IMR-90 (cell line): ENCODE data around the gene ZDHHC16. TPM values are rescaled to one million over a fixed set of nuclear protein-coding genes. Genes with fewer than 3 reads are reported as not detected.

Experiments
- ATAC-seq: fragments of 200-7000 bp; cut with Tn5 transposase; 2 replicates; pipeline ENCODE4 v1.9.1; 2020; ENCODE audit warnings: low read depth, mild to moderate bottlenecking, moderate library complexity
- BruUV-seq: library from RNA; stranded (reverse); fragments of 400-500 nt; replicated peaks from 2 replicates; lab custom pipeline; 2021; lab: Mats Ljungman, UMichigan
- CTCF ChIA-PET: fragments of 300-600 bp; formaldehyde crosslinking; extraction: SDS; loops from one replicate; lab custom pipeline; 2021; ENCODE audit warnings: antibody characterized with exemption; lab: Yijun Ruan, JAX
- POLR2A ChIA-PET: fragments of 300-600 bp; sonication (Branson Sonifier 250); formaldehyde crosslinking; loops from one replicate; lab custom pipeline; 2022; ENCODE audit warnings: antibody characterized with exemption; ENCODE audit not compliant: unreplicated experiment; lab: Charles Lee
- DNase-seq: peaks from one replicate; pipeline ENCODE4 v3.0.0; 2013
- H2AFZ ChIP-seq: replicated peaks from 2 replicates; pipeline ENCODE3; 2013; ENCODE audit warnings: low read length, mild to moderate bottlenecking; ENCODE audit not compliant: poor library complexity
- H2AK5ac ChIP-seq: 2 replicates; pipeline ENCODE4 v1.6.1; 2013; ENCODE audit warnings: low read depth, low read length, inconsistent platforms
- H2AK9ac ChIP-seq: replicated peaks from 2 replicates; pipeline ENCODE3; 2013; ENCODE audit warnings: mild to moderate bottlenecking, low read depth, low read length, moderate library complexity; ENCODE audit not compliant: poor library complexity
- H2BK120ac ChIP-seq: 2 replicates; pipeline ENCODE4 v1.6.1; 2013; ENCODE audit warnings: low read depth, low read length, inconsistent platforms
- H2BK15ac ChIP-seq: 3 replicates; pipeline ENCODE4 v1.6.1; 2013; ENCODE audit warnings: low read depth, low read length, inconsistent platforms
- H2BK20ac ChIP-seq: 2 replicates; pipeline ENCODE4 v1.6.1; 2013; ENCODE audit warnings: low read depth, mild to moderate bottlenecking, inconsistent platforms, low read length, moderate library complexity
- H2BK5ac ChIP-seq: 2 replicates; pipeline ENCODE4 v1.6.1; 2013; ENCODE audit warnings: mild to moderate bottlenecking, low read depth, low read length, inconsistent platforms; ENCODE audit not compliant: poor library complexity, severe bottlenecking
- H3K14ac ChIP-seq: replicated peaks from 2 replicates; pipeline ENCODE4 v1.6.1; 2013; ENCODE audit warnings: low read depth, low read length, inconsistent platforms
- H3K18ac ChIP-seq: 2 replicates; pipeline ENCODE4 v1.6.1; 2013; ENCODE audit warnings: low read depth, low read length, control low read depth
- H3K23ac ChIP-seq: 2 replicates; pipeline ENCODE4 v1.6.1; 2013; ENCODE audit warnings: low read depth, low read length, inconsistent platforms
- H3K27ac ChIP-seq: 2 replicates; pipeline ENCODE4 v1.5.1; 2013; ENCODE audit warnings: mild to moderate bottlenecking, control low read depth, low read length; ENCODE audit not compliant: insufficient read depth
- H3K27me3 ChIP-seq: 2 replicates; pipeline ENCODE4 v1.6.1; 2013; ENCODE audit warnings: low read length; ENCODE audit not compliant: control insufficient read depth, insufficient read depth
- H3K36me3 ChIP-seq: 2 replicates; pipeline ENCODE4 v1.6.1; 2013; ENCODE audit warnings: low read length, mixed read lengths; ENCODE audit not compliant: control insufficient read depth, insufficient read depth
- H3K4ac ChIP-seq: 2 replicates; pipeline ENCODE4 v1.6.1; 2013; ENCODE audit warnings: low read depth, low read length, inconsistent platforms
- H3K4me1 ChIP-seq: 2 replicates; pipeline ENCODE4 v1.6.1; 2013; ENCODE audit warnings: low read length, mixed read lengths; ENCODE audit not compliant: control insufficient read depth, insufficient read depth
- H3K4me2 ChIP-seq: 2 replicates; pipeline ENCODE4 v1.6.1; 2013; ENCODE audit warnings: low read depth, mild to moderate bottlenecking, control low read depth, low read length, moderate library complexity
- H3K4me3 ChIP-seq: 2 replicates; pipeline ENCODE4 v1.5.1; 2013; ENCODE audit warnings: low read depth, mild to moderate bottlenecking, control low read depth, low read length, moderate library complexity; ENCODE audit not compliant: insufficient read depth
- H3K56ac ChIP-seq: 2 replicates; pipeline ENCODE4 v1.6.1; 2013; ENCODE audit warnings: low read length, inconsistent platforms; ENCODE audit not compliant: insufficient read depth; ENCODE audit errors: extremely low read depth
- H3K79me1 ChIP-seq, 2 experiments: 2 replicates each; pipeline ENCODE4 v1.6.1; 2013; ENCODE audit warnings: low read length in 2 of 2, inconsistent platforms in 1 of 2, low read depth in 1 of 2
- H3K9ac ChIP-seq: 2 replicates; pipeline ENCODE4 v1.6.1; 2013; ENCODE audit warnings: low read depth, low read length, control low read depth
- H3K9me1 ChIP-seq: 2 replicates; pipeline ENCODE4 v1.6.1; 2013; ENCODE audit warnings: low read length, inconsistent platforms; ENCODE audit not compliant: insufficient read depth
- H3K9me3 ChIP-seq: 2 replicates; pipeline ENCODE4 v1.6.1; 2013; ENCODE audit warnings: low read length; ENCODE audit not compliant: control insufficient read depth, insufficient read depth
- H4K20me1 ChIP-seq: 2 replicates; pipeline ENCODE4 v1.6.1; 2013; ENCODE audit warnings: low read length, inconsistent platforms; ENCODE audit not compliant: insufficient read depth
- H4K5ac ChIP-seq: 2 replicates; pipeline ENCODE4 v1.6.1; 2013; ENCODE audit warnings: mild to moderate bottlenecking, low read depth, low read length, control low read depth
- H4K8ac ChIP-seq, 2 experiments: 2 replicates each; pipeline ENCODE4 v1.6.1; 2013; ENCODE audit warnings: low read depth in 2 of 2, low read length in 2 of 2, control low read depth in 1 of 2, inconsistent platforms in 1 of 2
- H4K91ac ChIP-seq: 2 replicates; pipeline ENCODE4 v1.6.1; 2013; ENCODE audit warnings: low read depth, low read length, inconsistent platforms; ENCODE audit not compliant: insufficient read depth
- BHLHE40 ChIP-seq: fragments of 150-350 bp; IDR thresholded peaks from 2 replicates; pipeline ENCODE4 v1.6.1; 2016; ENCODE audit warnings: mild to moderate bottlenecking, low read depth, low read length
- CEBPB ChIP-seq: IDR thresholded peaks from 2 replicates; pipeline ENCODE4 v1.6.1; 2012; ENCODE audit warnings: low read depth, low read length, improper control_type of control experiment
- CHD1 ChIP-seq: IDR thresholded peaks from 2 replicates; pipeline ENCODE4 v1.6.1; 2012; ENCODE audit warnings: low read depth, low read length, improper control_type of control experiment
- ELK1 ChIP-seq: fragments of 150-350 bp; IDR thresholded peaks from 2 replicates; pipeline ENCODE4 v1.6.1; 2016; ENCODE audit warnings: low read depth, mild to moderate bottlenecking, low read length, moderate library complexity, borderline replicate concordance
- FOS ChIP-seq: fragments of 150-350 bp; IDR thresholded peaks from 2 replicates; pipeline ENCODE4 v1.6.1; 2016; ENCODE audit warnings: low read depth, low read length
- MAFK ChIP-seq: IDR thresholded peaks from 2 replicates; pipeline ENCODE4 v1.6.1; 2012; ENCODE audit warnings: low read depth, low read length, improper control_type of control experiment
- MAZ ChIP-seq: IDR thresholded peaks from 2 replicates; pipeline ENCODE4 v1.6.1; 2012; ENCODE audit warnings: low read depth, mild to moderate bottlenecking, low read length, improper control_type of control experiment, moderate library complexity, borderline replicate concordance
- MXI1 ChIP-seq: IDR thresholded peaks from 2 replicates; pipeline ENCODE4 v1.6.1; 2012; ENCODE audit warnings: low read depth, mild to moderate bottlenecking, low read length, moderate library complexity, borderline replicate concordance
- NFE2L2 ChIP-seq: fragments of 150-350 bp; IDR thresholded peaks from 2 replicates; pipeline ENCODE4 v1.6.1; 2016; ENCODE audit warnings: low read depth, mild to moderate bottlenecking, low read length
- POLR2A ChIP-seq: IDR thresholded peaks from 2 replicates; pipeline ENCODE4 v1.6.1; 2012; ENCODE audit warnings: mild to moderate bottlenecking, low read depth, low read length
- RAD21 ChIP-seq: IDR thresholded peaks from 2 replicates; pipeline ENCODE4 v1.6.1; 2012; ENCODE audit warnings: low read length, improper control_type of control experiment
- RCOR1 ChIP-seq: IDR thresholded peaks from 2 replicates; pipeline ENCODE4 v1.6.1; 2012; ENCODE audit warnings: mild to moderate bottlenecking, low read length, improper control_type of control experiment; ENCODE audit not compliant: insufficient replicate concordance
- RFX5 ChIP-seq: IDR thresholded peaks from 2 replicates; pipeline ENCODE4 v1.8.0; 2012; ENCODE audit warnings: low read depth, mild to moderate bottlenecking, low read length, moderate library complexity
- SMC3 ChIP-seq: fragments of 150-350 bp; IDR thresholded peaks from 2 replicates; pipeline ENCODE4 v1.6.1; 2016; ENCODE audit warnings: low read depth, mild to moderate bottlenecking, antibody characterized with exemption, low read length, moderate library complexity
- WGBS, 2 experiments: methylation state at CpG; one replicate each; pipeline versions ENCODE4 v1.1.5 to v1.1.7; 2013; ENCODE audit warnings: missing lambda C conversion rate in 2 of 2; ENCODE audit not compliant: insufficient read length in 1 of 2; ENCODE audit errors: extremely low coverage in 2 of 2; 5-methylcytosine and 5-hydroxymethylcytosine counted together
- dilution Hi-C: fragments of 300-500 bp; cut with HindIII; formaldehyde crosslinking; loops from one replicate; pipeline ENCODE4 v1.14.3; 2018; ENCODE audit warnings: low sequenced_read_pairs; ENCODE audit not compliant: unreplicated experiment
- in situ Hi-C: fragments of 300-500 bp; cut with MboI; formaldehyde crosslinking; loops from 3 replicates; pipeline ENCODE4 v1.14.3; 2019; ENCODE audit warnings: low sequenced_read_pairs, inconsistent platforms, mixed read lengths
- intact Hi-C: fragments of 100-400 bp; cut with micrococcal nuclease; formaldehyde crosslinking; loops from 2 replicates; pipeline ENCODE4 v1.10.0; 2022
- polyA plus RNA-seq, 3 experiments: library from polyadenylated mRNA; depleted of rRNA; stranded (reverse); fragments of >200 nt; gene quantifications; 2 replicates each; pipeline ENCODE4 v1.2.3, GENCODE V29; 2012; ENCODE audit warnings: low replicate concordance in 1 of 3
- total RNA-seq: library from RNA; depleted of rRNA; stranded (reverse); fragments of >200 nt; gene quantifications from 2 replicates; pipeline ENCODE4 v1.2.3, GENCODE V29; 2012
- TF ChIP-seq, protein P1 (sequence below): fragments of 150-350 bp; IDR thresholded peaks from 2 replicates; pipeline ENCODE4 v1.6.1; 2017; ENCODE audit warnings: mild to moderate bottlenecking, antibody characterized with exemption, low read length, low read depth
- TF ChIP-seq, protein P2 (sequence below): conservative IDR thresholded peaks from 2 replicates; pipeline ENCODE4 v1.5.1; 2012; ENCODE audit warnings: mild to moderate bottlenecking, low read depth, low read length, improper control_type of control experiment

Gene ZDHHC16
- total and polyA plus RNA-seq, 2 of the 4 experiments (the other 2 are of a cell fraction), result 54.7 to 64.0 TPM

- no peaks in the 10 kb centered on the region for H3K9me1 ChIP-seq
- peaks cover 11% of the 10 kb centered on the region for H4K20me1 ChIP-seq
- H2BK15ac ChIP-seq, result no peak overlapping the region
- H4K5ac ChIP-seq, result no peak overlapping the region
- peaks cover 13 to 39% of the 10 kb centered on the region in 2 experiments; a peak in 3 of 4 replicates for H3K79me1 ChIP-seq
- DNase-seq (no peak), ATAC-seq (no peak)
- no peak overlapping the region for H3K4me2 ChIP-seq
- H3K9ac ChIP-seq, result no peak overlapping the region
- H3K27me3 ChIP-seq, result no peaks in the 10 kb centered on the region
- dilution Hi-C loops, result no loop called here
- no peak overlapping the region for H2BK5ac ChIP-seq
- no peak overlapping the region for H2BK120ac ChIP-seq
- POLR2A ChIA-PET, result no interaction called here
- TF ChIP-seq RFX5 (no peak), BHLHE40 (no peak), MXI1 (no peak), MAFK (no peak), CEBPB (no peak), CHD1 (no peak), ELK1 (no peak), FOS (no peak), NFE2L2 (no peak), SMC3 (no peak), RCOR1 (no peak), MAZ (no peak), RAD21 (no peak), POLR2A (no peak)
- TF ChIP-seq, protein P1, sequence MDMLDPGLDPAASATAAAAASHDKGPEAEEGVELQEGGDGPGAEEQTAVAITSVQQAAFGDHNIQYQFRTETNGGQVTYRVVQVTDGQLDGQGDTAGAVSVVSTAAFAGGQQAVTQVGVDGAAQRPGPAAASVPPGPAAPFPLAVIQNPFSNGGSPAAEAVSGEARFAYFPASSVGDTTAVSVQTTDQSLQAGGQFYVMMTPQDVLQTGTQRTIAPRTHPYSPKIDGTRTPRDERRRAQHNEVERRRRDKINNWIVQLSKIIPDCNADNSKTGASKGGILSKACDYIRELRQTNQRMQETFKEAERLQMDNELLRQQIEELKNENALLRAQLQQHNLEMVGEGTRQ, result no peak
- TF ChIP-seq, protein P2, sequence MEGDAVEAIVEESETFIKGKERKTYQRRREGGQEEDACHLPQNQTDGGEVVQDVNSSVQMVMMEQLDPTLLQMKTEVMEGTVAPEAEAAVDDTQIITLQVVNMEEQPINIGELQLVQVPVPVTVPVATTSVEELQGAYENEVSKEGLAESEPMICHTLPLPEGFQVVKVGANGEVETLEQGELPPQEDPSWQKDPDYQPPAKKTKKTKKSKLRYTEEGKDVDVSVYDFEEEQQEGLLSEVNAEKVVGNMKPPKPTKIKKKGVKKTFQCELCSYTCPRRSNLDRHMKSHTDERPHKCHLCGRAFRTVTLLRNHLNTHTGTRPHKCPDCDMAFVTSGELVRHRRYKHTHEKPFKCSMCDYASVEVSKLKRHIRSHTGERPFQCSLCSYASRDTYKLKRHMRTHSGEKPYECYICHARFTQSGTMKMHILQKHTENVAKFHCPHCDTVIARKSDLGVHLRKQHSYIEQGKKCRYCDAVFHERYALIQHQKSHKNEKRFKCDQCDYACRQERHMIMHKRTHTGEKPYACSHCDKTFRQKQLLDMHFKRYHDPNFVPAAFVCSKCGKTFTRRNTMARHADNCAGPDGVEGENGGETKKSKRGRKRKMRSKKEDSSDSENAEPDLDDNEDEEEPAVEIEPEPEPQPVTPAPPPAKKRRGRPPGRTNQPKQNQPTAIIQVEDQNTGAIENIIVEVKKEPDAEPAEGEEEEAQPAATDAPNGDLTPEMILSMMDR, result no peak
- peaks cover 79% of the 10 kb centered on the region for H3K36me3 ChIP-seq
- no peak overlapping the region for H3K4me3 ChIP-seq
- H2BK20ac ChIP-seq, result no peak overlapping the region
- H4K8ac ChIP-seq, result no peak overlapping the region
- H4K91ac ChIP-seq, result no peak overlapping the region
- no peak overlapping the region for H3K14ac ChIP-seq
- H3K4ac ChIP-seq, result no peak overlapping the region
- H2AFZ ChIP-seq, result no peak overlapping the region
- intact Hi-C loops, result no loop called here
- no peak overlapping the region for H3K27ac ChIP-seq
- no peak overlapping the region for H3K56ac ChIP-seq
- no peaks in the 10 kb centered on the region for H3K9me3 ChIP-seq
- in situ Hi-C loops, result loop anchor here (5.0 kb wide), 1 partner anchor 92 kb away; no protein-coding TSS in a partner anchor
- no peak overlapping the region for H2AK5ac ChIP-seq
- H3K18ac ChIP-seq, result no peak overlapping the region
- H3K4me1 ChIP-seq, result peaks cover 5% of the 10 kb centered on the region; the same call in 1 of the 2 replicates
- no peak overlapping the region for H3K23ac ChIP-seq
- BruUV-seq, result no TSS peak
- no peak overlapping the region for H2AK9ac ChIP-seq
- CTCF ChIA-PET, result interaction anchor here (1.0 kb wide), 2 partner anchors 15 to 90 kb away, joined by 3 read pairs; no protein-coding TSS in a partner anchor
- WGBS, 2 experiments, result 88% methylated on average over 6 of the region's 7 CpGs; no CpG with 5 or more reads in 1 of the 2 experiments
Observed at GRCh38 chr10:97459933-97460332, 14.0 kb downstream of the ZDHHC16 start.
